Esophagus (tissue), 2 donors: ENCODE measurements around the gene KMT2D. TPM values are rescaled to one million over a fixed set of nuclear protein-coding genes. Genes with fewer than 3 reads are reported as not detected.

ENCODE experiments used
- H3K27ac ChIP-seq, 2 donors: one replicate each; pipeline ENCODE4 v1.5.1; 2013; ENCODE audit warnings: low read depth in 2 of 2, mild to moderate bottlenecking in 2 of 2, inconsistent platforms in 1 of 2, low read length in 1 of 2, moderate library complexity in 1 of 2
- H3K27me3 ChIP-seq, 2 donors: one replicate each; pipeline ENCODE4 v1.6.1; 2013; ENCODE audit warnings: low read length in 2 of 2, control low read depth in 1 of 2, mild to moderate bottlenecking in 1 of 2; ENCODE audit not compliant: insufficient read depth in 2 of 2, control insufficient read depth in 1 of 2
- H3K36me3 ChIP-seq, 2 donors: one replicate each; pipeline ENCODE4 v1.6.1; 2013; ENCODE audit warnings: low read length in 1 of 2; ENCODE audit not compliant: control insufficient read depth in 2 of 2, insufficient read depth in 2 of 2
- H3K4me1 ChIP-seq, 2 donors: one replicate each; pipeline ENCODE4 v1.6.1; 2013; ENCODE audit warnings: low read length in 1 of 2; ENCODE audit not compliant: control insufficient read depth in 2 of 2, insufficient read depth in 2 of 2
- H3K4me3 ChIP-seq, 2 donors: one replicate each; pipeline ENCODE4 v1.5.1; 2013; ENCODE audit warnings: low read length in 2 of 2, mild to moderate bottlenecking in 2 of 2, low read depth in 1 of 2, moderate library complexity in 1 of 2
- H3K9me3 ChIP-seq, 2 donors: one replicate each; pipeline ENCODE4 v1.6.1; 2013; ENCODE audit warnings: mild to moderate bottlenecking in 2 of 2, low read depth in 1 of 2, low read length in 1 of 2, moderate library complexity in 1 of 2; ENCODE audit not compliant: control insufficient read depth in 2 of 2, insufficient read depth in 1 of 2
- WGBS, 2 donors: extraction: QIAGEN DNeasy Blood & Tissue Kit; methylation state at CpG; one replicate each; pipeline ENCODE4 v1.1.7; 2013; 5-methylcytosine and 5-hydroxymethylcytosine counted together
- polyA plus RNA-seq, 2 donors: library from polyadenylated mRNA; stranded (reverse); fragments of 200-250 nt; gene quantifications; one replicate each; pipeline ENCODE4 v1.2.3, GENCODE V29; 2013
- donor health status: healthy with polysubstance abuse.
- donor health status: Bipolar disorder and iron deficiency.

KMT2D gene
- polyA plus RNA-seq, 2 donors: 13.2 to 46.6 TPM

DNA sequence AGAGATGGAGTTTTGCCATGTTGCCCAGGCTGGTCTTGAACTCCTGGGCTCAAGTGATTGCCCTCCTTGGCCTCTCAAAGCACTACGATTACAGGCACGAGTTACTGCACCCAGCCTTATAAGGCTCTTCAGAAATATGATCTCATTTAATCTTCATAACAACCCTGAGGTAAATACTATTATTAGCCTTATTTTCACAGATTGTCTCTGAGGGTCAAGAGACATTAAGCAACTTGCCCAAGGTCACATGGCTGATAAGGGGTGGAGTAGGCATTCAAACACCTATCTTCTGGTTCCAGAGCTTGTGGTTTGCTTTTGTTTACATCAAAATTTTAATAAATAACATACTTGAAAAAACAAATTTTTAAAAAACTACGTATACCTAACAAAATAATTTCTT is 47.2 kb downstream of the KMT2D start:
- WGBS, 2 donors: 88 to 92% methylated on average over 3 of the region's 3 CpGs

DNA sequence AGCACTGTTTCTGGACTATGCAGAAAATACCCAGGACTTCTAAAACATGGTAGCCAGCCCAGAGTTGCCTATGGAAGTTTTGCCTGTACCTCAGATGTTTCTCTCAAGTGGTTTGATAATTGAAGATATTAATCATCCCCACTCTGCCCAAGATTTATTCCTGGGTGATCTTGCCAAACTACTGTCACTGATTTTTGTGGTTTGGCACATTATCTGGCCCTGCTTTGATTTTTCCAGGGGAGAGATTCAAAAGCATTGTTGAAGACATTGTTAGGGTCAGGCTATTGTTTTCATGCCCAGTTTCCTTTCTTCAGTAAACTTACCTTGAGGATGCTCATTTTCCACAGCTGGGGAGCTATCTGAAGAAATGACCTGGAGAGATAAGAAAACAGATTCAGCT is 47.9 kb downstream of the KMT2D start:
- no peaks in the 10 kb centered on the region for H3K27me3 ChIP-seq
- no peaks in the 10 kb centered on the region for H3K9me3 ChIP-seq
- H3K36me3 ChIP-seq: no peaks in the 10 kb centered on the region
- no peak overlapping the region for H3K4me3 ChIP-seq
- H3K4me1 ChIP-seq: peaks cover 0 to 2% of the 10 kb centered on the region in 2 donors
- H3K27ac ChIP-seq: no peak overlapping the region

More for the DNA sequence above, 47.2 kb downstream of the KMT2D start:
- Histone ChIP-seq H3K4me1 (peaks cover 2 to 3% of the 10 kb centered on the region in 2 donors), H3K4me3 (no peak overlapping the region), H3K27me3 (no peaks in the 10 kb centered on the region), H3K36me3 (no peaks in the 10 kb centered on the region), H3K9me3 (no peaks in the 10 kb centered on the region), H3K27ac (no peak overlapping the region)

Other genes starting within 250 kb of the KMT2D start
- gene CACNB3, start 242.3 kb downstream of the KMT2D start, polyA plus RNA-seq: 10 to 100 TPM; 21.5 to 24.3 TPM
- gene DDX23, start 208.6 kb downstream of the KMT2D start, polyA plus RNA-seq: 10 to 100 TPM; 26.2 to 37.5 TPM
- gene RND1, start 194.9 kb downstream of the KMT2D start, polyA plus RNA-seq: 1 to 10 TPM; 2.6 to 3.9 TPM
- gene FKBP11, start 135.3 kb downstream of the KMT2D start, polyA plus RNA-seq: 10 to 100 TPM; 20.4 to 28.3 TPM
- 10 to 100 TPM; 58.5 to 71.5 TPM for gene ARF3, start 103.3 kb downstream of the KMT2D start, polyA plus RNA-seq
- gene WNT10B, start 89.1 kb downstream of the KMT2D start, polyA plus RNA-seq: 1 to 10 TPM; 1.6 to 2.1 TPM
- under 1 TPM in 1 of 2 donors, not detected in 1; 0.05 TPM for gene WNT1, start 82.5 kb downstream of the KMT2D start, polyA plus RNA-seq
- gene DDN, start 61.4 kb downstream of the KMT2D start, polyA plus RNA-seq: under 1 TPM; 0.12 to 0.29 TPM
- gene PRKAG1, start 42.0 kb downstream of the KMT2D start, polyA plus RNA-seq: 10 to 100 TPM; 52.5 to 54.7 TPM
- gene RHEBL1, start 9.2 kb upstream of the KMT2D start, polyA plus RNA-seq: under 1 TPM; 0.24 to 0.39 TPM
- under 1 TPM; 0.06 to 0.21 TPM for gene DHH, start 34.0 kb upstream of the KMT2D start, polyA plus RNA-seq
- gene LMBR1L, start 50.1 kb upstream of the KMT2D start, polyA plus RNA-seq: 10 to 100 TPM; 28.3 to 36.2 TPM
- 100 to 1,000 TPM; 255 to 693 TPM for gene TUBA1B, start 70.6 kb upstream of the KMT2D start, polyA plus RNA-seq
- 10 to 100 TPM; 19.6 to 74.9 TPM for gene TUBA1A, start 128.3 kb upstream of the KMT2D start, polyA plus RNA-seq
- 1,000 to 10,000 TPM in 1 of 2 donors, 100 to 1,000 TPM in 1; 299 to 1,124 TPM for gene TUBA1C, start 204.3 kb upstream of the KMT2D start, polyA plus RNA-seq
- under 1 TPM; 0.28 to 0.45 TPM for gene PRPH, start 234.4 kb upstream of the KMT2D start, polyA plus RNA-seq